ENCODE data around the gene ABLIM1.

ABLIM1 gene

GRCh38 chr10:114471906-114472876 is 185.9 kb downstream of the ABLIM1 start:
- TF ChIP-seq FOXP2 (optimal IDR thresholded peaks at IDR 0.05; ENCODE audit: borderline replicate concordance, extremely low read depth, extremely low read length, insufficient read depth) (no peak), SIN3A (IDR thresholded peaks at IDR 0.05; ENCODE audit: borderline replicate concordance, insufficient read depth, low read length) (no peak), POLR2AphosphoS5 (IDR thresholded peaks at IDR 0.05; ENCODE audit: low read depth, low read length) (no peak), TAF1 (IDR thresholded peaks at IDR 0.05; ENCODE audit: borderline replicate concordance, insufficient read depth, low read length) (no peak)
- TF ChIP-seq, protein P1, sequence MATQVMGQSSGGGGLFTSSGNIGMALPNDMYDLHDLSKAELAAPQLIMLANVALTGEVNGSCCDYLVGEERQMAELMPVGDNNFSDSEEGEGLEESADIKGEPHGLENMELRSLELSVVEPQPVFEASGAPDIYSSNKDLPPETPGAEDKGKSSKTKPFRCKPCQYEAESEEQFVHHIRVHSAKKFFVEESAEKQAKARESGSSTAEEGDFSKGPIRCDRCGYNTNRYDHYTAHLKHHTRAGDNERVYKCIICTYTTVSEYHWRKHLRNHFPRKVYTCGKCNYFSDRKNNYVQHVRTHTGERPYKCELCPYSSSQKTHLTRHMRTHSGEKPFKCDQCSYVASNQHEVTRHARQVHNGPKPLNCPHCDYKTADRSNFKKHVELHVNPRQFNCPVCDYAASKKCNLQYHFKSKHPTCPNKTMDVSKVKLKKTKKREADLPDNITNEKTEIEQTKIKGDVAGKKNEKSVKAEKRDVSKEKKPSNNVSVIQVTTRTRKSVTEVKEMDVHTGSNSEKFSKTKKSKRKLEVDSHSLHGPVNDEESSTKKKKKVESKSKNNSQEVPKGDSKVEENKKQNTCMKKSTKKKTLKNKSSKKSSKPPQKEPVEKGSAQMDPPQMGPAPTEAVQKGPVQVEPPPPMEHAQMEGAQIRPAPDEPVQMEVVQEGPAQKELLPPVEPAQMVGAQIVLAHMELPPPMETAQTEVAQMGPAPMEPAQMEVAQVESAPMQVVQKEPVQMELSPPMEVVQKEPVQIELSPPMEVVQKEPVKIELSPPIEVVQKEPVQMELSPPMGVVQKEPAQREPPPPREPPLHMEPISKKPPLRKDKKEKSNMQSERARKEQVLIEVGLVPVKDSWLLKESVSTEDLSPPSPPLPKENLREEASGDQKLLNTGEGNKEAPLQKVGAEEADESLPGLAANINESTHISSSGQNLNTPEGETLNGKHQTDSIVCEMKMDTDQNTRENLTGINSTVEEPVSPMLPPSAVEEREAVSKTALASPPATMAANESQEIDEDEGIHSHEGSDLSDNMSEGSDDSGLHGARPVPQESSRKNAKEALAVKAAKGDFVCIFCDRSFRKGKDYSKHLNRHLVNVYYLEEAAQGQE (IDR thresholded peaks at IDR 0.05; ENCODE audit: insufficient read depth in 1 of 2, low read depth in 2 of 2, low read length in 2 of 2), result no peak

DNA sequence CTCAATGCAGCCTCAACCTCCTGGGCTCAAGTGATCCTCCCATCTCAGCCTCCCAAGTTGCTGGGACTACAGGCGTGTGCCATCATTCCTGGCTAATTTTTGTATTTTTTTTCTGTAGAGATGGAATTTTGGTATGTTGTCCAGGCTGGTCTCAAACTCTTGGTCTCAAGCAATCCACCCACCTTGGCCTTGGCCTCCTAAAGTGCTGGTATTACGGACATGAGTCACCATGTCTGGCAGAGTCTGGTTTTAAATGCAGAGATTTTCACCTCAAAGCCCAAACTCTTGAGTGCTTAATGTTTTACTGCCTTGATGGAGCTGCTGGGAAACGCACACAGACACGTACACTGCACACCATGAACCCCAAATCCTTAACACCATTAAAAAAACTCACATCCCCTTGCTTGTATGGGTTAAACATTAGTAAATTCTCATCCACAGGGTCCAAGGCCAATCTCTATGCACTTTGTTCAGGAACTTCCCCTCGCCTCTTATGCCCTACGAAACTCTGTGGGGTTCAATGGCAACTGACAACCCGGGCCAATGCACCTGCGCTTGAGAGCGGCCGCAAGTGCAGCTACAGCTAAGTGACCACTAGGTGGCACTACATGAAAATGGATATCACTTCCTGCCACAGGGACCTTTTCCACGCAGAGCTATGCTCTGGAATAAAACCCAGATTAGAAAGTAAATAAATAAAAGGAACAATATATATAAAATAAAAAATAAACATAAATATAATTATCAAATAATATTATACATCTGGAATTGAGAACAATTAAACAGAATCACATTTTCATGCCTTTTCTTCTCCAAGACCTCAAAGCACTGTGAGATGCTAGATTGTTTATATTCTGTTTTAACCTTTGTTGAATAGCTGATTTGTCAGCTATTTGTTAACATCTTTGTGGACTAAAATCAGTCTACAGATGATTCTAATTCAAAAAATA is 186.8 kb downstream of the ABLIM1 start:
- TF ChIP-seq SIN3A (IDR thresholded peaks at IDR 0.05; ENCODE audit: borderline replicate concordance, insufficient read depth, low read length) (no peak), POLR2AphosphoS5 (IDR thresholded peaks at IDR 0.05; ENCODE audit: low read depth, low read length) (no peak), FOXP2 (optimal IDR thresholded peaks at IDR 0.05; ENCODE audit: borderline replicate concordance, extremely low read depth, extremely low read length, insufficient read depth) (no peak), TAF1 (IDR thresholded peaks at IDR 0.05; ENCODE audit: borderline replicate concordance, insufficient read depth, low read length) (no peak)
- TF ChIP-seq, protein P1 (IDR thresholded peaks at IDR 0.05; ENCODE audit: insufficient read depth in 1 of 2, low read depth in 2 of 2, low read length in 2 of 2), result no peak

- TF ChIP-seq POLR2AphosphoS5 (IDR thresholded peaks at IDR 0.05; ENCODE audit: low read depth, low read length) (no peak), TAF1 (IDR thresholded peaks at IDR 0.05; ENCODE audit: borderline replicate concordance, insufficient read depth, low read length) (no peak), FOXP2 (optimal IDR thresholded peaks at IDR 0.05; ENCODE audit: borderline replicate concordance, extremely low read depth, extremely low read length, insufficient read depth) (no peak), SIN3A (IDR thresholded peaks at IDR 0.05; ENCODE audit: borderline replicate concordance, insufficient read depth, low read length) (no peak)
- TF ChIP-seq, protein P1 (IDR thresholded peaks at IDR 0.05; ENCODE audit: insufficient read depth in 1 of 2, low read depth in 2 of 2, low read length in 2 of 2), result no peak
These were observed 187.7 kb downstream of the ABLIM1 start for GRCh38 chr10:114470361-114470760.

DNA sequence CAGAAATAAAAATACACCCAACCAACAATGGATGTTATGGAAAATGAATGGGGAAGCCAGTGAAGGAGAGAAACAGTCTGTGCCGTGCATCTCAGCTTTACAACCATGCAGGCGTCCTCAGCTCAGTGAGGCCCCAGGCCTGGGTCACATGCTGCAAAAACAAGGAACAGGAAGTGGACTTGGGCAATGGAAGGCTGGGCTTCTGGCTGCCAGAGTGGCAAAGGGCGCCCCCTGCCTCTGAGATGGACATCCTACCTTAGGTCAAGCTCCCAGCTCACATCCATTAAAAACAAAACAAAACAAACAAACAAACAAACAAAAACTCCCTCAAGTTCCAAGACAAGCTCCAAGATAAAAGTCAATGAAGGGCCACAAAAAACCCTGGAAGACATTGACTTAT is 199.1 kb downstream of the ABLIM1 start:
- TF ChIP-seq SIN3A (IDR thresholded peaks at IDR 0.05; ENCODE audit: borderline replicate concordance, insufficient read depth, low read length), result no peak
- TF ChIP-seq FOXP2 (optimal IDR thresholded peaks at IDR 0.05; ENCODE audit: borderline replicate concordance, extremely low read depth, extremely low read length, insufficient read depth), result no peak
- TF ChIP-seq POLR2AphosphoS5 (IDR thresholded peaks at IDR 0.05; ENCODE audit: low read depth, low read length), result no peak
- TF ChIP-seq, protein P1 (IDR thresholded peaks at IDR 0.05; ENCODE audit: insufficient read depth in 1 of 2, low read depth in 2 of 2, low read length in 2 of 2), result no peak
- no peak for TF ChIP-seq TAF1 (IDR thresholded peaks at IDR 0.05; ENCODE audit: borderline replicate concordance, insufficient read depth, low read length)
